Measurements from ENCODE around the gene F10.
A peak's percentile ranks its signal among the peaks of the same experiment; 100 is the strongest.
"Not testable (repeated sequence)": the region's sequence is repeated elsewhere in the genome, so short reads cannot be mapped to it uniquely, and the experiment has no call there.

F10 gene

DNA sequence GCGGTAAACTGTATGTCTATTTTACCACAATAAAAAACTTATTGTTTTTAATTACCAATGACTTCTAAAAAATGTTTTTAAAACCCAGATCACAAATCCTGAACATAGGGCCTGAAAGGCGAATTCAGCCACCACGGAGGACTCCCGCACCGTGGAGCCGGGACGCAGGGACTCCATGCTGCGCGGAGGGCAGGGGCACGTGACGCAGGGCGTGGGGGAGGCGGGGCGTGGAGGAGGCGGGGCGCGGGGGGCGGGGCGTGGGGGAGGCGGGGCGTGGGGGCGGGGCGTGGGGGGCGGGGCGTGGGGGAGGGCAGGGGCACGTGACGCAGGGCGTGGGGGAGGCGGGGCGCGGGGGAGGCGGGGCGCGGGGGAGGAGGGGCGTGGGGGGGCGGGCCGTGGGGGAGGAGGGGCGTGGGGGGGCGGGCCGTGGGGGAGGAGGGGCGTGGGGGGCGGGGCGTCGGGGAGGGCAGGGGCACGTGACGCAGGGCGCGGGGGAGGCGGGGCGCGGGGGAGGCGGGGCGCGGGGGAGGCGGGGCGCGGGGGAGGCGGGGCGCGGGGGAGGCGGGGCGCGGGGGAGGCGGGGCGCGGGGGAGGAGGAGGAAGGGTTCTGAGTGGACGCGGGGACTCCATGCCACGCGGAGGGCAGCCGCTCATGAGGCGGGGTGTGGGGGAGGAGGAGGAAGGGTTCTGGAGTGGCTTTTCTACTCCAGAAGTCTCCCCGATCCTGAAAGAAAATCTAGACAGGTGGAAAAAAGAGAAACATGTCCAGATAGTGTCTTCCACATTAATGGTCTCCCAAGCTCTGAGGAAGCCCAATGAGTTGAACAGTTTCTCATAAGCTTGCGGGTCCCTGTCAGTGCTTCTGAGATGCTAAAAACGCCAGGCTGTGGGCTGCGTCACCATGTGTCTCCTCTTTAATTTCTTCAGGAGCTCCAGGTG, 31.5 kb downstream of the F10 start:
- DNase-seq (ENCODE audit: low read depth) = peak; percentile 50

DNA sequence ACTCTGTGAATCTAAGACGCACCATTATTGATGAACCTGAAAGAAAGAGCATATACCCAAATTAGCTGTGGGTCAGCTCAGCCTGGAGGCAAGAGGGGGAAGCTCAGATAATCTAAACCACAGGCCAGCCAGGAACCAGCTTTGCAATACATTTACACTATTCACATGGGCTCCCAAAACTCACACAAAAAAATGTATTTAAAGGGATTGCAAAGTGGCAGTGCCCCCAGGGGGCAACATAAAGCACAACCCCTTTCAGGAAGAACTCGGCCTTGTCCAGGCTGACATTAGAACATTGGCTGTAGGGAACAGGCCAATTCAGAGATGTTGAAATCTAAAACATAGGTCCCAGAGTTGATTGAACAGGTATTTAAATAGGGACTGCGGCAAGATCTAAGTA, 32.6 kb downstream of the F10 start:
- DNase-seq (ENCODE audit: low read depth) = no peak

- no peak for DNase-seq (ENCODE audit: low read depth)
Observed at GRCh38 chr13:113155982-113156655, 33.5 kb downstream of the F10 start.

GRCh38 chr13:113157206-113157928, 34.8 kb downstream of the F10 start:
- no peak for DNase-seq (ENCODE audit: low read depth)

DNA sequence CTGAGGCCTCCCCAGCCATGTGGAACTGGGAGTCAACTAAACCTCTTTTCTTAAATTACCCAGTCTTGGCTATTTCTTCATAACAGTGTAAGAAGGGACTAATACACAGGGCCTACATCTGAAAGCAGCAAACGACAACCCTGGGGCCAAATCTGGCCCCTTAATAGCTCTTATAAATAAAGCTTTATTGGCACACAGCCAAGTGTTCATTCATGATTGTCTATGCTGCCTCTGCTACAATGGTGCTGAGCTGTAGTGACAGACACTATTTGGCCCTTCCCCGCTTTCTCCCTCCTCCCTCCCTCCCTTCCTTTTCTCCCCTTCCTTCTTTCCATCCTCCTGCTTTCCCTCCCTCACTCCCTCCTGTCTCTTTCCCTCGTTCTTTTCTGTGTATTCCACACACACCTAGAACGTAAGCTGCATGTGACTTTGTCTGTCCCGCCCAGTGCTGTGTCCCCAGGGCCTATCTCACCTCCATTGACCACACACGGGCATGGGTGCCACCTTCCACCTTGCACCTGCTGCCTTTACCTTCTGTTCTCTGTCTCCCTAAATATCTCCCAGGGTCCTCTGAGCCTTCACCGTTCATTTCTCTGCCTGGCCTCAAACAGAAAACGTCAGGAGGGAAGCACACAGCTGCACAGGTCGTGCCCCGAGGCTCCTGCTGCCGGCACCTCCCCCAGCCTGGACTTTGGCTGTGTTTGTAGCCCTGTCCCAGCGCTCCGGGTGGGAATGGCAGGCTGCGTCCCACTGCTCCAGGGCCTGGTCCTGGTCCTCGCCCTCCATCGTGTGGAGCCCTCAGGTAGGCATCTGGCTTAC, 35.5 kb downstream of the F10 start, which contains the start of gene PROZ:
TSS of gene PROZ (plus strand) at position 720 of the 819 bp plus-strand sequence. CDS start at position 733, 13 bp downstream.
- no peak for DNase-seq (ENCODE audit: low read depth)

DNA sequence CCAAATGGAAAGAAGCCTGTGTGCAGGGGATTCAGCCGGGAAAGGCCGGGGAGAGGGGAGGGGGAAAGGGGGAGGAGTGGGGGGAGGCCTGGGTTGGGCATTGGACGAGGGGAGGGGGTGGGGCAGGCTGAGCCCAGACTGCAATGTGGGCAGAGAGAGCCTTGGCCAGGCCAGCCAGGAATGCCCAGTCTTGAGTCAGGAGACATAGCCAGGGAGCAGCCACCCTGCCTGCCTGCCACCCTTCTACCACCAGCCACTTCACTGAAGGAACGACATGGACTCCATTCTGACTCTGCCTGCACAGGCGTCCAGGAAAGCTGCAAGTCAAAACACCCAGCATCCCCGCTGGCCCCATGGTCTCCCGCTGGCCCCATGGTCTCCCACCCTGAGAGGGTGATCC, 36.3 kb downstream of the F10 start:
- no peak for DNase-seq (ENCODE audit: low read depth)

- no peak for DNase-seq (ENCODE audit: low read depth)
Observed at GRCh38 chr13:113159701-113160100, 37.1 kb downstream of the F10 start.

DNA sequence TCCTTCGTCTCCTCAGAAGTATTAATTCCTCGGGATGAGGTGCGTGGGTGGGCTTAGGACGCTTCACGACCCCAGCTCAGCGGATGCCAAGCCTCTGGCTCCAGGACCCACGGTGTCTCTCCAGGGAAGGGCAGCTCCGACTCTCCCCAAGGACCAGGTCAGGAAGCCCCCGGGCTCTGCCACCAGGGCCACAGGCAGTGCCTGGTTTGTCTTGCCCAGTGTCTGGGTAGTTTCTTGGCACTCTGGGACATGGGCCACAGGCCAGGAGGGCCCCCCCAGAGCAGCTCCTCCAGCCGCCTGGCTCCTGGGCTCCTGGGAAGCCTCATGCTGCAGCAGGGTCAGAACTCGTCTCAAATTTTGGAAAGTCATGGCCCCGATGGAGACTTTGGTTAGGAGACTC, 38.4 kb downstream of the F10 start:
- no peak for DNase-seq (ENCODE audit: low read depth)

DNA sequence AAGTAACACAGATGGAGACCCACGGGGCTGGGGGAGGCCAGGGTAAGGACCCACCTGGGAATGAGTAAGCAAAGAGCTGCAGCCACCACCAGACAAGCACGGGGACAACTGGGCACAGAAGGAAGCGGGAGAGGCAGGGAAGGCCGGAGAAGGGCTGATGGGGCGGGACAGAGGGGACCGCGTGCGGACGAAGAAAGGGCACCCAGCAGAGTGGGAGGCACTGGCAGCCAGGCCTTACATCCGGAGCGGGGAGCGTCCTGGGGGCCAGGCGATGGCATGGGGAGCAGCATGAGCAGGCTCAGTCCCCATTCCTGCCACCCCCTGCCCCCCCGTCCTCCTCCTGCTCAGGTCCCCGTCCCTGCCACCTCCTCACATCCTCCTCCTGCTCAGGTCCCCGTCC, 38.8 kb downstream of the F10 start:
- no peak for DNase-seq (ENCODE audit: low read depth)

- DNase-seq (ENCODE audit: low read depth) = not testable (repeated sequence)
Observed at GRCh38 chr13:113161975-113162374, 39.4 kb downstream of the F10 start.

GRCh38 chr13:113162783-113163685, 40.4 kb downstream of the F10 start:
- no peak for DNase-seq (ENCODE audit: low read depth)

- no peak for DNase-seq (ENCODE audit: low read depth)
Observed at GRCh38 chr13:113164492-113164891, 41.9 kb downstream of the F10 start.

- DNase-seq (ENCODE audit: low read depth) = no peak
Observed at GRCh38 chr13:113166266-113166665, 43.7 kb downstream of the F10 start.

DNA sequence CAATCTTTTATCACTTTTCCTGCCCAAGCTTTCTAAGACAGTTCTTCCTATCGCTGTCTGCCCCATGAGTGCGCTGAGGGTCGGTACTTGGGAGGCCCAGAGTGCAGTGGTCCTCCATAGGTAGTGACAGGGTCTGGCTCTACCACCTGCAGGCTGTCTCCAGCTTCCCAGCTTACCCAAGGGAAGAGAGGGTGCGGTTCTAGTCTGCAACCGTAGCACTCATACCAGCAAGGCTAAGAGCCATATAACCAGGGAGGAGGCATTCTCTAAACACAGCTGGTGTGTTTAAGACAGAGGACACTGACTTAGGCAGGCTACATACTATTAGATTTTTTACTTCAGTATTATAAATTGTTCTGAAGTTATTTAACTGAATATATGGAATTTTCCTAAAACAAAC, 44.1 kb downstream of the F10 start:
- no peak for DNase-seq (ENCODE audit: low read depth)

GRCh38 chr13:113167155-113167554, 44.6 kb downstream of the F10 start:
- no peak for DNase-seq (ENCODE audit: low read depth)

GRCh38 chr13:113167575-113167974, 45.0 kb downstream of the F10 start:
- DNase-seq (ENCODE audit: low read depth) = no peak

GRCh38 chr13:113168211-113168610, 45.6 kb downstream of the F10 start:
- DNase-seq (ENCODE audit: low read depth) = no peak

DNA sequence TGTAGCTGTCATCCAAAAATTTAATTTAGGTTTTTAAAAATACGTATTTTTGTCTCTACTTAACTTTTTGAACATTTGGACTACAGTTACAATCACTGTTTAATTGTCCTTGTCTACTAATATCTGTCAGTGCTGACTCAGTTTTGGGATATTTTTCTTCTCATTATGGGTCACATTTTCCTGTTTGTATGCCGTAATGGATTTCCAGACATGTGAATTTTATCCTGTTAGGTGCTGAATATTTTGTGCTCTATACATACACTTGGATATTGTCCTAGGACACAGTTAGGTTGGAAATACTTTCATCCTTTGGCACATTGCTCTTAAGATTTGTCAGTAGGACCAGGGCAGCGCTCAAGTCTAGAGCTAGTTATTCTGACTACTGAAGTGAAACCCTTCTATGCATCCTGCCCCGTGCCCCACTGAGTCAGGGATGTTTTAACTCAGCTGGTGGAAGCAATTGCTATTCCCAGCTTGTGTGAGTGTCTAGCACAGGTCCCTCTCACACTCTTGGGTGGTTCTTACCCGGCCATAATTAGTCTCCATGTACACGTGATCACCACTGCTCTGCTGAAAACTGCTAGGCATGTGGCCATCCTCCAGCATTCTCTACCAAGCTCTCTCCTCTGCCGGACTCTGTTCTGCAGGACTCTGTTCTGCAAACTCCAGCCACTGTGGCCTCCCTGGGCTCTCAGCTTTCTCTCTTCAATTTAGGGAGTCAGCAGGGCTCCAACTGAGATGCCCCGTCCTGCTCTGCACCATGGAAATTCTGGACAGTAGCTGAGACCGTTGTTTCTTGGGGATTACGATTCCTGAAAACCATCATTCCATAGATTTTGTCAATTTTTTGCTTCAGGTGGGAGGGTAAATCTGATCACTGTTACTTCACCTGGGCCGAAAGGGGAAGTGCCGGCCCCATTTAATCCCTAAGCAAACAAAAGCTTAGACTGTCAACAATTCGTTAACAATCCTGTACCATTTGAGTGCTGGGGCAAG, 47.0 kb downstream of the F10 start:
- DNase-seq (ENCODE audit: low read depth) = no peak

DNA sequence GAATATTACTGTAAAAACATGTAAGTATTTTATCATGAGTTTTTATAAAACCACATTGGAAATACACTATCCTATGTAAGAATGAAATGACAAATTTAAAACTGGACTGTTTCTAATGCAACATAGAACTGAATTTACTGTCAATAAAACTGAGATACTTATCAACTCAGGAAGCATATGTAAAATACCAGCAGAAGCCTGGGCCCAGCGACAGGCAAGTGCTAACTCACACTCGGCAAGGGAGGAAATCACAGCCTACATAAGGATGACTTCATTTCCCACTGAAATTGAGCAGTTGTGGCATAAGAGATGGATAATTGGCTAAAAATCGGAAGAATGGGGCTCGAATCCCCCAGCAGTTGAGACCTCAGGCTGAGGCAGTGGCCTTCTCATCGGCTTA, 47.9 kb downstream of the F10 start:
- no peak for DNase-seq (ENCODE audit: low read depth)
